Measurements from ENCODE around the gene FOXN4.

- TF ChIP-seq CTCF (IDR thresholded peaks at IDR 0.05) (no peak), POLR2A (IDR thresholded peaks at IDR 0.05) (no peak)
Observed at GRCh38 chr12:109228664-109229063, 80.4 kb downstream of the FOXN4 start.
